BLaER1 treated with 17β-estradiol and CSF1 and Interleukin-3, amounts not matched to agents 10 nM and 100 nM (cell line): Measurements from ENCODE around the gene ACO2.
"Not testable (repeated sequence)": the region's sequence is repeated elsewhere in the genome, so short reads cannot be mapped to it uniquely, and the experiment has no call there.

Experiments
- H3K27ac ChIP-seq, 11 experiments: shearing (Covaris generic); formaldehyde crosslinking; 2 replicates each; pipeline ENCODE4 v1.8.1; 2022
- H3K27me3 ChIP-seq, 11 experiments: shearing (Covaris generic); formaldehyde crosslinking; 2 replicates each; pipeline ENCODE4 v1.8.1; 2022
- H3K36me3 ChIP-seq, 11 experiments: shearing (Covaris generic); formaldehyde crosslinking; 2 replicates each; pipeline ENCODE4 v1.8.1; 2022
- H3K4me1 ChIP-seq, 10 experiments: shearing (Covaris generic); formaldehyde crosslinking; 2 replicates each; pipeline ENCODE4 v1.8.1; 2022
- H3K4me2 ChIP-seq, 11 experiments: shearing (Covaris generic); formaldehyde crosslinking; 2 replicates each; pipeline ENCODE4 v1.8.1; 2022
- H3K4me3 ChIP-seq, 10 experiments: shearing (Covaris generic); formaldehyde crosslinking; 2 replicates each; pipeline ENCODE4 v1.8.1; 2022
- H3K9ac ChIP-seq, 11 experiments: shearing (Covaris generic); formaldehyde crosslinking; 2 replicates each; pipeline ENCODE4 v1.8.1; 2022
- H3K9me3 ChIP-seq, 11 experiments: shearing (Covaris generic); formaldehyde crosslinking; replicated peaks in 1 of 11; 2 replicates each; pipeline ENCODE4 v1.8.1; 2022
- H4K20me1 ChIP-seq, 11 experiments: shearing (Covaris generic); formaldehyde crosslinking; 2 replicates each; pipeline ENCODE4 v1.8.1; 2022
- Cebpa-rat ChIP-seq, 11 experiments: shearing (Covaris generic); IDR thresholded peaks; 2 replicates each; pipeline ENCODE4 v1.8.1; 2022

The ACO2 gene

DNA sequence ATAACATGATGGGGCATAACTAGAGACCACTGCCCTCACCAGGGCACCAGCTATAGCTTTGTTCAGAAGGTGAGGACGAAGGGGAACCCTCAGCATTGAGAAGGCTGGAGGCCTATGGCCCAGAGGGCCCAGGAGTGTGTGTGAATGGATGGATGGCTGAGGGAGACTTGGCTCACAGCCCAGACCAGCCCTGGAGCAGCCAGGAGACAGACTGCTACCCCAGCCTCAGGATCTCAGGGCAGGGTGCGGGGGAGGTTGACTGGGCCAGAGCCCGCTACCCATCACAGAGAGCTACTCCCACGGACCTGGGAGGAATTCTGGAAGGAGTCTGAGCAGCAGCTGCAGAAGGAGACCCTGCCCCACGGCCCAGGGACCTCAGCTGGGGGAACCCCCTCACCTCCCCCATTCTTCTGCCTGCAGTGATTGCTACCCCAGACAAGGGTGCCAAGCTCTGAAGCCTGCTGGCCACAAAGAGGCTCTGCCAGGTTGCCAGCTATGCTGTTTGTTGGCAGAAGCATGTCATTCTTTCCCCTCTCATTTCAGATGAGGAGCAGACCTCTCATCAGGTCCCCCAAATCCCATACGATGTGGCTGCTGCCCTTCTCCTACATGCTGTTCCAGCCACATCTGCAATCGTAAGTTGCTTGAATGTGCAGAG lies 86.5 kb downstream of the ACO2 start:
- Histone ChIP-seq H3K9me3 (no peaks in the 10 kb centered on the region), H3K27me3 (peaks cover 0 to 4% (median 0%) of the 10 kb centered on the region in 11 experiments; a peak in 2 of 22 replicates), H4K20me1 (no peaks in the 10 kb centered on the region), H3K36me3 (no peaks in the 10 kb centered on the region), H3K4me1 (peaks cover 15 to 28% (median 23%) of the 10 kb centered on the region in 10 experiments), H3K27ac (0 out of 22 replicates have a peak overlapping the region, but pooled peaks of 1 of the 11 experiments have one; percentile 36), H3K4me2 (0 out of 22 replicates have a peak overlapping the region, but pooled peaks of 2 of the 11 experiments have one; percentile 13 to 17), H3K4me3 (no peak overlapping the region), H3K9ac (peak overlapping the region in 1 of 11 experiments; percentile 14; a peak in 1 of 22 replicates)
- no peak for TF ChIP-seq Cebpa-rat (IDR thresholded peaks at IDR 0.05)

- Histone ChIP-seq H3K9ac (peak overlapping the region in 10 of 11 experiments; percentile 14 to 79 (median 70); a peak in 17 of 22 replicates), H3K36me3 (no peaks in the 10 kb centered on the region), H3K9me3 (no peaks in the 10 kb centered on the region), H3K4me3 (no peak overlapping the region), H3K27me3 (peaks cover 0 to 14% (median 10%) of the 10 kb centered on the region in 11 experiments; a peak in 19 of 22 replicates), H3K27ac (peak overlapping the region in 9 of 11 experiments; percentile 62 to 87 (median 78); a peak in 17 of 22 replicates), H4K20me1 (peaks cover 0 to 6% (median 0%) of the 10 kb centered on the region in 11 experiments; a peak in 2 of 22 replicates), H3K4me1 (peaks cover 15 to 34% (median 26%) of the 10 kb centered on the region in 10 experiments), H3K4me2 (peak overlapping the region; percentile 75 to 95 (median 87); a peak in 21 of 22 replicates)
- TF ChIP-seq Cebpa-rat (IDR thresholded peaks at IDR 0.05) = no peak
Measured at GRCh38 chr22:41556561-41556960, 87.6 kb downstream of the ACO2 start.

GRCh38 chr22:41557401-41558240 lies 88.7 kb downstream of the ACO2 start:
- TF ChIP-seq Cebpa-rat (IDR thresholded peaks at IDR 0.05) = no peak
- Histone ChIP-seq H3K27ac (peak overlapping the region in 10 of 11 experiments; percentile 62 to 87 (median 77); a peak in 20 of 22 replicates), H4K20me1 (peaks cover 0 to 14% (median 0%) of the 10 kb centered on the region in 11 experiments; a peak in 2 of 22 replicates), H3K9ac (peak overlapping the region in 10 of 11 experiments; percentile 53 to 79 (median 70); a peak in 18 of 22 replicates), H3K9me3 (no peaks in the 10 kb centered on the region), H3K4me1 (peaks cover 19 to 42% (median 32%) of the 10 kb centered on the region in 10 experiments), H3K4me3 (peak overlapping the region in 1 of 10 experiments; percentile 25; a peak in 1 of 20 replicates), H3K36me3 (no peaks in the 10 kb centered on the region), H3K27me3 (peaks cover 0 to 25% (median 18%) of the 10 kb centered on the region in 11 experiments; a peak in 19 of 22 replicates), H3K4me2 (peak overlapping the region; percentile 75 to 95 (median 87))

- H3K9me3 ChIP-seq, H3K4me3 ChIP-seq, H3K36me3 ChIP-seq: not testable (repeated sequence)
- H3K4me2 ChIP-seq = peak overlapping the region; percentile 67 to 95 (median 87); a peak in 21 of 22 replicates
- H4K20me1 ChIP-seq = peaks cover 0 to 15% (median 0%) of the 10 kb centered on the region in 11 experiments; a peak in 2 of 22 replicates
- H3K4me1 ChIP-seq = peaks cover 25 to 48% (median 38%) of the 10 kb centered on the region in 10 experiments
- peak overlapping the region in 2 of 11 experiments; percentile 66 to 76; a peak in 2 of 22 replicates for H3K9ac ChIP-seq
- H3K27ac ChIP-seq = peak overlapping the region in 6 of 11 experiments; percentile 69 to 87 (median 74); a peak in 9 of 22 replicates
- peaks cover 0 to 27% (median 18%) of the 10 kb centered on the region in 11 experiments; a peak in 19 of 22 replicates for H3K27me3 ChIP-seq
Measured at GRCh38 chr22:41558241-41558630, 89.3 kb downstream of the ACO2 start.

DNA sequence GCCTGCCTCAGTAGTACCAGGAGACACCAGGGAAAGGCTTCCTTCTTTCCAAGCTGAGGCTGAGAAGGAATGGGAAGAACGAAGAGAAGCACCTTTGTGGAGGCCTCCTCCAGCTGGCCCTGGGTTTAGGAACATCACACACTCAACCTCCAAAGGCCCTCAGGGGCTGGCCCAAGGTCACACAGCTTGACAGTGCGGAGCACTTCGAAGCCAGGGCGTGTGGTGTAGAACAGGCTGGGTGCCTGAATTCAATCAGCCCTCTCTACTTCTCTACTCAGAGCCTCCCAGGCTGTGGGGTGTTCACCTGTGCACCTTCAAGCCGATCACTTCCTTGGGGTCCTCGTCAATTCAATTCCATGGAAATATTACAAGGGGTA lies 91.2 kb downstream of the ACO2 start:
- no peak overlapping the region for H3K4me3 ChIP-seq
- TF ChIP-seq Cebpa-rat (IDR thresholded peaks at IDR 0.05) = no peak
- H3K9ac ChIP-seq = no peak overlapping the region
- H3K27ac ChIP-seq = no peak overlapping the region
- no peak overlapping the region for H3K4me2 ChIP-seq
- H3K36me3 ChIP-seq = no peaks in the 10 kb centered on the region
- no peaks in the 10 kb centered on the region for H3K9me3 ChIP-seq
- H4K20me1 ChIP-seq = peaks cover 0 to 15% (median 0%) of the 10 kb centered on the region in 11 experiments; a peak in 2 of 22 replicates
- peaks cover 29 to 51% (median 44%) of the 10 kb centered on the region in 10 experiments for H3K4me1 ChIP-seq
- H3K27me3 ChIP-seq = peaks cover 0 to 27% (median 18%) of the 10 kb centered on the region in 11 experiments; a peak in 19 of 22 replicates

DNA sequence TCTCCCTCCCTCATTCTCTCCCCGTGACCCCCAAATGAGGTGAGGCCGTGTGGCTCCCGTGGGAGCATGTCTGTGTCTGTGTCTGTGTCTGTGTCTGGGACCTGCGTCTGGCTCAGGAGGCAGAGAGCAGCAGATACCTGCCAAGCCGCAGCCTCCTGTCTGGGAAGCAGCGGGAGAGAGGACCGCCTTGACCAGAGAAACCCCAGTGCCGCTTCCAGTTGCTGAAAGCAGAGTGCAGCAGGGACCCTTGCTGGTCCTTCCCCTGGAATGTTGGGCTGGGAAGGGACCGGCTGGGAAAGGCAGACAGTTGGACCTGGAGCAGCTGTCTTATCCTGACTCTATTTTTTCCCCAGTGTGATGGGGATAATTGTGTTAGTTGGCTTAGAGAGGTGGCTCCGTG lies 92.4 kb downstream of the ACO2 start:
- TF ChIP-seq Cebpa-rat (IDR thresholded peaks at IDR 0.05) = no peak
- Histone ChIP-seq H3K4me1 (peaks cover 29 to 52% (median 43%) of the 10 kb centered on the region in 10 experiments), H3K9ac (no peak overlapping the region)

GRCh38 chr22:41561788-41562187 lies 92.9 kb downstream of the ACO2 start:
- H3K9ac ChIP-seq = no peak overlapping the region
- H3K4me3 ChIP-seq = no peak overlapping the region
- no peaks in the 10 kb centered on the region for H3K36me3 ChIP-seq
- H3K9me3 ChIP-seq = no peaks in the 10 kb centered on the region
- no peak overlapping the region for H3K27ac ChIP-seq
- no peak for TF ChIP-seq Cebpa-rat (IDR thresholded peaks at IDR 0.05)
- peak overlapping the region in 6 of 11 experiments; percentile 61 to 75 (median 70); a peak in 5 of 22 replicates for H3K4me2 ChIP-seq
- peaks cover 24 to 48% (median 38%) of the 10 kb centered on the region in 10 experiments for H3K4me1 ChIP-seq
- H4K20me1 ChIP-seq = peaks cover 0 to 15% (median 0%) of the 10 kb centered on the region in 11 experiments; a peak in 2 of 22 replicates
- peaks cover 0 to 27% (median 18%) of the 10 kb centered on the region in 11 experiments; a peak in 19 of 22 replicates for H3K27me3 ChIP-seq

More for the DNA sequence above, 92.4 kb downstream of the ACO2 start:
- H3K9me3 ChIP-seq = no peaks in the 10 kb centered on the region
- peak overlapping the region in 4 of 11 experiments; percentile 10 to 37 (median 25); a peak in 3 of 22 replicates for H3K4me2 ChIP-seq
- H4K20me1 ChIP-seq = peaks cover 0 to 15% (median 0%) of the 10 kb centered on the region in 11 experiments; a peak in 2 of 22 replicates
- H3K27me3 ChIP-seq = peaks cover 0 to 27% (median 18%) of the 10 kb centered on the region in 11 experiments; a peak in 19 of 22 replicates
- H3K36me3 ChIP-seq = no peaks in the 10 kb centered on the region
- H3K4me3 ChIP-seq = no peak overlapping the region
- no peak overlapping the region for H3K27ac ChIP-seq

DNA sequence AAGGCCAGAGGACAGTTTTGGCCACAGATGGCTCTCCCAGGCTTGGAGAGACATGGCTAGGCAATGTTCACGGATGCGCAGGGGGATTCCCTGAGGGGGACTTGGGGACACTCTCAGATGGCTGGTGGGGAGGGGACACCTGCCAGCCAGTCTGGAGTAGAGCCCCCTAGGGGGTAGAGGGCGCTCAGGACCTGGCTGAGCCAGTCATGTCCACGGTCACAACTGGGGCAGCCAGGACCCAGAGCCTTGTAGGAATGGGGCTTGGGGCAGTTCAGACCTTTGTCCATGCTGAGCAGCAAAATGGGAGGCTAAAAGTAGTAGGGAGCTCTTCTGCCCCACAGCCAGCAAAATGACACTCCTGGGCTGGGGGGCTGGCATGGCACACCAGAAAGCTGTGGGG lies 93.5 kb downstream of the ACO2 start:
- H3K4me2 ChIP-seq = peak overlapping the region; percentile 42 to 75 (median 69); a peak in 20 of 22 replicates
- TF ChIP-seq Cebpa-rat (IDR thresholded peaks at IDR 0.05) = no peak
- peak overlapping the region in 2 of 11 experiments; percentile 9 to 50; a peak in 3 of 22 replicates for H3K9ac ChIP-seq
- H3K27me3 ChIP-seq = peaks cover 0 to 27% (median 18%) of the 10 kb centered on the region in 11 experiments; a peak in 19 of 22 replicates
- no peak overlapping the region for H3K4me3 ChIP-seq
- peaks cover 19 to 42% (median 32%) of the 10 kb centered on the region in 10 experiments for H3K4me1 ChIP-seq
- no peaks in the 10 kb centered on the region for H3K9me3 ChIP-seq
- H3K36me3 ChIP-seq = no peaks in the 10 kb centered on the region
- H4K20me1 ChIP-seq = peaks cover 0 to 15% (median 0%) of the 10 kb centered on the region in 11 experiments; a peak in 2 of 22 replicates
- no peak overlapping the region for H3K27ac ChIP-seq
